AG04450 (cell line): ENCODE data around the gene CHD9NB. TPM values are rescaled to one million over a fixed set of nuclear protein-coding genes. Genes with fewer than 3 reads are reported as not detected.

Experiments used
- CTCF ChIA-PET: fragments of 300-600, 350-600 bp; formaldehyde crosslinking; extraction: SDS; loops from one replicate; lab custom pipeline; 2022; ENCODE audit warnings: antibody characterized with exemption, inconsistent platforms; lab: Charles Lee
- POLR2A ChIA-PET: fragments of 350-600 bp; formaldehyde crosslinking; extraction: SDS; loops from one replicate; lab custom pipeline; 2021; ENCODE audit warnings: antibody characterized with exemption, inconsistent platforms; lab: Yijun Ruan, JAX
- DNase-seq: peaks from one replicate; pipeline ENCODE4 v3.0.0-alpha.2; 2011; ENCODE audit warnings: low read depth, low spot score
- H3K27ac ChIP-seq: one replicate; pipeline ENCODE4 v1.5.1; 2012; ENCODE audit warnings: low read depth, low read length, control low read depth
- H3K27me3 ChIP-seq: one replicate; pipeline ENCODE4 v1.6.0; 2012; ENCODE audit warnings: low read length; ENCODE audit not compliant: control insufficient read depth, insufficient read depth
- H3K4me3 ChIP-seq: 2 replicates; pipeline ENCODE4 v1.5.1; 2011; ENCODE audit warnings: mild to moderate bottlenecking, low read depth, low read length, control low read depth
- H3K9me3 ChIP-seq: 2 replicates; pipeline ENCODE4 v1.5.1; 2012; ENCODE audit warnings: low read length; ENCODE audit not compliant: control insufficient read depth, insufficient read depth
- CTCF ChIP-seq: IDR thresholded peaks from 2 replicates; pipeline ENCODE4 v1.5.1; 2011; ENCODE audit warnings: low read depth, low read length, control low read depth, inconsistent platforms
- polyA plus RNA-seq: library from polyadenylated mRNA; depleted of rRNA; stranded (reverse); fragments of >200 nt; gene quantifications from 2 replicates; pipeline ENCODE4 v1.2.3, GENCODE V29; 2011

Gene CHD9NB
- polyA plus RNA-seq, 1 experiment = 1.2 TPM

- TF ChIP-seq CTCF = no peak
- Histone ChIP-seq H3K9me3 (no peaks in the 10 kb centered on the region), H3K27ac (no peak overlapping the region), H3K4me3 (no peak overlapping the region), H3K27me3 (no peaks in the 10 kb centered on the region)
- no peak for DNase-seq
- POLR2A ChIA-PET = no interaction called here
- CTCF ChIA-PET = no interaction called here
Observed at GRCh38 chr16:53068423-53068833, 15.7 kb upstream of the CHD9NB start.

DNA sequence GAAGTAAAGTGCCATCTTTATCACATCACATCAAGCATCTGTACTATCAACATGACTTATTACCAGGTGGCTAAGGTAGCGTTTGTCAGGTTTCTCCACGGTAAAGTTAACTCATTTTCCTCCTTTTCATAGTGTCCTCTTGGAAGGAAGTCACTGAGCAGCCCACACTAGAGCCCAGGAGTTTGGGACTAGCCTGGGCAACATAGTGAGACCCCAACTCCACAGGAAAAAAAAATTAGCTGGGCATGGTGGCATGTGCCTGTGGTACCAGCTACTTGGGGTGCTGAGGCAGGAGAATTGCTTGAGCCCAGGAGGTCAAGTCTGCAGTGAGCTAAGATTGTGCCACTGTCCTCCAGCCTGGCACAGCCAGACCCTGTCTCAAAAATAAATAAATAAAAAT lies 15.0 kb upstream of the CHD9NB start:
- no peak for TF ChIP-seq CTCF
- DNase-seq = no peak
- H3K4me3 ChIP-seq = no peak overlapping the region
- POLR2A ChIA-PET = no interaction called here
- H3K9me3 ChIP-seq = no peaks in the 10 kb centered on the region
- H3K27ac ChIP-seq = no peak overlapping the region
- CTCF ChIA-PET = no interaction called here
- H3K27me3 ChIP-seq = no peaks in the 10 kb centered on the region

- no peak for TF ChIP-seq CTCF
- Histone ChIP-seq H3K27ac (no peak overlapping the region), H3K9me3 (no peaks in the 10 kb centered on the region), H3K27me3 (no peaks in the 10 kb centered on the region), H3K4me3 (no peak overlapping the region)
- CTCF ChIA-PET = interaction anchor here (0.7 to 0.8 kb wide), 2 partner anchors 10 to 218 kb away, joined by 3 to 6 read pairs; no protein-coding TSS in a partner anchor
- POLR2A ChIA-PET = interaction anchor here (1.0 kb wide), 1 partner anchor 15 kb away, joined by 3 read pairs; no protein-coding TSS in a partner anchor
- DNase-seq = no peak
Observed at GRCh38 chr16:53065461-53066061, 12.9 kb upstream of the CHD9NB start.

GRCh38 chr16:53064081-53064578 lies 11.4 kb upstream of the CHD9NB start:
- ChIA-PET POLR2A (no interaction called here), CTCF (interaction anchor here (0.9 kb wide), 1 partner anchor 143 kb away, joined by 3 read pairs; no protein-coding TSS in a partner anchor)

More at GRCh38 chr16:53064081-53064578, 11.4 kb upstream of the CHD9NB start:
- Histone ChIP-seq H3K9me3 (no peaks in the 10 kb centered on the region), H3K27ac (no peak overlapping the region), H3K4me3 (no peak overlapping the region), H3K27me3 (no peaks in the 10 kb centered on the region)
- no peak for DNase-seq
- TF ChIP-seq CTCF = no peak
